Measurements from ENCODE around the gene TSPAN5. TPM values are rescaled to one million over a fixed set of nuclear protein-coding genes. Genes with fewer than 3 reads are reported as not detected.

Gene TSPAN5
- polyA plus RNA-seq, 3 donors, result 24.8 to 26.3 (median 25.7) TPM

DNA sequence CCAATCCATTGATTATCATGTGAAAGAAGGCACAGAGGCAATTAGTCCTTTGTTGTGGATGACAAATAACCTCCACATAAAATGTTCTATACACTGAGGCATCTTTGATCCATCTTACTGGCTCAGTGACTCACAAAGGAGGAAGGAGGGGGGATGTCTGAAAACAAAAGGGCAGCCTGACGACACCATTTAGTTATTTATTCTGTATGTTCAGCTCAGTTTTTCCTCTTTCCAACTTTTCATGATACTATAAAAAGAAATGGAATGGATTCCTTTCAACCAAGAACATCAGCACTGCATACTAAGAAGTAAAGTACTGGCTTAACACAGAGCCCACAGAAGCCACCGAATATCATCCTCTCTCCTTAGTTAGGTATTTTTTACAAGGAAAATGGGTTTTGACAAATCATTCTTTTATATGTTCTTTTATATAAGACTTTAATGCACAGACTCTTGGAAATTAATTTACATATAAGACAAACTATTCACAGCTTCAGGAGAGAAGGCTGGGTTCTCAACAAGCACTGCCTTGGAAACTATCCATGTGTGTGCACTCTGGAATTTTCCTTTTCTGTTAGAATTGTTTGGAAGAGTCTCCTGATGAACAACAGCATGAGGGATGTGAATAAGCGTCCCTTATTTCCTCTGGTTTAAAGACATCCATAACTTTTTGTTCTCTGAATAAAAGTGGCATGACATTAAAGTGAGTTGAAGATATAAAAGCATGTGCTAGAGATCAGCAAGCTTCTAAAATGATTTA is 135.6 kb downstream of the TSPAN5 start:
- DNase-seq (ENCODE audit: low read depth in 3 of 3, low spot score in 2 of 3), result no peak

DNA sequence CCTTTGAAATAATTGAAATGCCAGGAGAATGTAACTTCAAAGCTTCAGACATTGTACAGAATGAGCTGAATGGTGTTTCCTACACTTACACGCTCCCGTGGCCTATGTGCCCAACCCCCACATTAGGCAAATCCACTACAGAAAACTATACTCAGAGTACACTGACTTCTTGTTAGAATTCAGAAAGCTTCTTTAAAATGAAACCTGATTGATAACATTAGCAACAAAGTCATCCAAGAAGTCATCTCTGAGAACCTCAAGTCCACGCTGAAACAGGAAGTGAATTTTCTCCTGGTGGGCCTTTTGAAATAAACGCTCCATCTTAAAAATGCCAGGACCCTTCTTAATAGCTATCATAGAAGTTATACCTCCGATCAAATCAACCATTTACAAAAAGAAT is 136.3 kb downstream of the TSPAN5 start:
- no peak for DNase-seq (ENCODE audit: low read depth in 3 of 3, low spot score in 2 of 3)

DNA sequence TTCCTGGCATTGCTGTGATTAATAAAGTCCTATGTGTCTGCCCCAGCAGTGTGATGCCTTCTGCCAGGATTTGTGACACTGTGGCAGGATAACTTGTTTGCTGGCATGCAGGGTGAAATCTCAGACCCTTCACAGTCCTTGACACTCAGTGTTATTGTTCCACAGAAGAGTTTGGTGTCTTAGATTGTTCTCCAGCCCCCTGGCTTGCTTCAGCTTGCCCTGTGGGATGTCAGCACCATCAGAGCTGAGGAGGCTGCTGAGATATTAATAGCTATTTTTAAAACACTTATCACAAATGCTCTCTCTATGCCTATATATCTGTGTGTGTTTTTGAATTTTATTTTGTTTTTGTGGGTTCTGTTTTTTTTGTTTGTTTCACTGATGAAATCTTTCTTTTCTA is 136.9 kb downstream of the TSPAN5 start:
- DNase-seq (ENCODE audit: low read depth in 3 of 3, low spot score in 2 of 3), result no peak

DNA sequence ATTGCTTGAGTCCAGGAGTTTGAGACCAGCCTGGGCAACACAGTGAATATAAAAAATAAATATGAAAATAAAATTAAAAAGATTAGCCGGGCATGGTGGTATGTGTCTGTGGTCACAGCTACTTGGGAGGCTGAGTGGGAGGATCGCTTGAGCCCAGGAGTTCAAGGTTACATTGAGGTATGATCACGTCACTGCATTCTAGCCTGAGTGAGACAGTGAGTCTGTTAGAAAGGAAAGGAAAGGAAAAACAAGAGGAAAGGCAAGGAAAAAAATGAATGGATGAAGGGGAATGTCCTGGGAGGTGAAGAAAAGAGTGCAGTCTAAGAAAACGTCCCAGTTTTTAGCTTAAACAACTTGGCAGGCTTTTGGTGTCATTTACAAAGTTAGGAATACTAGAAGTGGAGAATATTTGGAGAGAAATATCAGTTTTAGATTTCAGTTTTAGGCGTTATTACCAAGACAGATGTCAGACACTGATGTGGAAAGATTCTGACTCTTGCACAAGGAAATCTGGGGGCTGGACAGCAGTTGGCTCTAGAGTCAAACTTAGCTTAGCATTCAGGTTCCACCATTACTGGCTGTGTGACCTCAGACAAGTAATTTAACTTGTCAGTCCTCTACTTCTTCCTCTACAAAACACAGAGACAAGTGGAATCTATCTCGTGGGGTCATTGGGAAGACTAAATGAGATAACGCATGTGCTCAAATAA is 139.0 kb downstream of the TSPAN5 start:
- DNase-seq (ENCODE audit: low read depth in 3 of 3, low spot score in 2 of 3), result no peak

DNA sequence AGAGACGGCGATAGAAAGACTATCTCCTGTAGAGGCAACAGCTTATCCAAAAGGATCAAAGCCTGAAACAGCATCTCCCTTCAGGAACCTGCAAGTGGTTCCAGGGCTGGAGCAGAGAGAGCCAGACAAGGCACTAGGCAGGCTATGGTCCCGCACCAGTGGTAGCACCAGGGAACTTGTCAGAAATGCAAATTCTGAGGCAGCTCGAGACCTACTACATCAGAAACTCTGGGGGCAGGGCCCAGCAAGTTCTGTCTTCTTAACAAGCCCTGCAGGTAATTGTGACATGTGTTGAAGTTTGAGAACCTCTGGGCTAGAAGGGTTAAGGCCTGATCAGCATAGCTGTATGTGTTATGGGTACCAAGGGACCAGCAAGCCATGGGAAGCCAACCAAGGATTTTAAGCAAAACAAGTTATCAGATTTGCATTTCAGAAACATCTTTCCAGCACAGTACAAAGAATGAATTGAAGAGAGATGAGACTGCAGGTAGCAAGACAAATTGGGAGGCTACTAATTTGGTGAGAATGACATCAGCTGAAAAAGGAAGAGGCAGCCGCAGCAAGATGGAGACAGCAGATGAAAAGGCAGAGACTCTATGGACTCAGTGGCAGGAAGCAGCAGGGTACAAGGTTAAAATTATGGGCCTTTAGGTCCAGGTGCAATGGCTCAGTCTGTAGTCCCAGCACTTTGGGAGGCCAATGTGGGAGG is 139.7 kb downstream of the TSPAN5 start:
- DNase-seq (ENCODE audit: low read depth in 3 of 3, low spot score in 2 of 3), result no peak

DNA sequence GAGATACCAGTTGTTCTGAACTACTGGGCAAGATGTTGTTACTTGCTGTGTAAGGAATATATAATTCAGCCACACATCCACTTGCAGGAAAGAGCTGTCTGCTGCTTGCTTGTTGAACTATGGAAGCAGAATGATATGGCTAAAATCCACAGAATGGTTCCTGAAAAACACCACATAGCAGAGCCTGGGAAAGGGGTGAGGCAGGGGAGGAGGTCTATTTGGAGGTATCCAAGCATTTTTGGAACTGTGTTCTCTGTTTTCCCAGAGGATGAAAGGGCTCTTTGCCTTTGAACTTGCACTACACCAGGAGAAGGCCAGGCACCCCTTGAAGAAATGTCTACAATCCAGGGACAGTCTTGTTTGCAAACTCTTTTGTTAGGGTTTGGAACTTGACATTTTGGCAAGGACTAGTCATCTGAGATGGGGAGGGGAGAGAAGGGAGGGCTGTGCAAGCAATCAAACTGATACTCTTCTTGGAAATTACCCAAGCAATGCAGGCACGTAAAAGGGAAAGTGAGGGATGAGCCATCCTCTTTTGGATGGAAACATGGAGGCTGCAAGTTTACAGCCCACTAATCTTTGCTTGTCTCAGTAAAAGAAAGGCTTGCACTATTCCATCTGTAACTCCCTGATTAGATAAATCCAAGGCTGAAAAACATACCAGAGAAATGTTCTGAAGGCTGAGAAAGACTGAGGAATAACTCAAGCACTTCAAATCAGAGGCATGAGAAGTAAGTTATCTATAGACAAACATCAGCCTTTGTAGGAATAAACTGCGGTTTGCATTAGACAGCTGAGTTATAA is 141.0 kb downstream of the TSPAN5 start:
- no peak for DNase-seq (ENCODE audit: low read depth in 3 of 3, low spot score in 2 of 3)

DNA sequence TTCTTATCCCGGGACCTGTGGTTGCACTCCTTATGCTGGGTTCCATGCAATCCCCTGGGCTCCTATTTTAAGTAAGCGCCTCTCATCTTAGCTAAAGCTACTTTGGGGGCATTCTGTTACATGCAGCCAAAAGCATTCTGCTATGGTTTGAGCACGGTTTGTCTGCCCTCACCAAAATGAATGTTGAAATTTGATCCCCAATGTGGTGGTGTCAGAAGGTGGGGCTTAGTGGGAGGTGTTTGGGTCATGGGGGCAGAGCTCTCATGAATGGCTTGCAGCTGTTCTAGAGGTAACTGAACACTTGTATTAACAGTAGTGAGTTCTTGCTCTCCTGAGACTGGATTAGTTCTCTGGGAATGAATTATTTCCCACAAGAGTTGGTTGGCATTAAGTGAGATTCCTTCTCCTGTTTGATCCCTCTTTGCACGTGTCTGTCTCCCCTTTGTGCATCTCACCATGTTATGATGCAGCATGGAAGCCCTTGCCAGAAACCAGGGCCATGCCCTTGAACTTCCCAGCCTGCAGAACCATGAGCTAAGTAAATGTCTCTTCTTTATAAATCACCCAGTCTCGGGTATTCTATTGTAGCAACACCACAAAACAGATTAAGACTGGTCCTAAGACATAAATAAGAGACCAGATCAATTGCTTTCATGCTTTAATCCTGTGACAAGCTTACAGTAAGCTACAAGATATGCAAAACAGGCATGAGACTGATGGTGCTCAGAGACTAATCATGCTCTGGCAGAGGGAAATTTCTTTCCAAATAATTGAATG is 141.8 kb downstream of the TSPAN5 start:
- DNase-seq (ENCODE audit: low read depth in 3 of 3, low spot score in 2 of 3), result no peak

DNA sequence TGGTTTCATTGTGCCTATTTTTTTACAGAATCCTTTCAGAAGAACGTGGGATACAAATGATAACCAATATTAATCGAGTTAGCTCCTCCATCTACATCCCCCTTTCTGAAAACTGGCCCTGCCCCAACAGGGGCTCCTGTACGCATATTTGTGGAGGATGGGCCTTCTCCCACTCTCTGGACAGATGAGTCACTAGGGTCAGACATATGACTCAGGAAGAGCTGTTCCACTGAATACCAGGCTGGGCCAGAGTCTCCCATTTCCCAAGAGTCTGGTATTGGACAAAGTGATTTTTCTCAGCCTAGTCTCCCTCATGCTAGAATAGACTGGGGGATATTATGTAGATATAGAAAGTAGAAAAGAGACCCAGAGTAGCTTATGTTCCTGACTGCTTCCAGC is 142.4 kb downstream of the TSPAN5 start:
- no peak for DNase-seq (ENCODE audit: low read depth in 3 of 3, low spot score in 2 of 3)

DNA sequence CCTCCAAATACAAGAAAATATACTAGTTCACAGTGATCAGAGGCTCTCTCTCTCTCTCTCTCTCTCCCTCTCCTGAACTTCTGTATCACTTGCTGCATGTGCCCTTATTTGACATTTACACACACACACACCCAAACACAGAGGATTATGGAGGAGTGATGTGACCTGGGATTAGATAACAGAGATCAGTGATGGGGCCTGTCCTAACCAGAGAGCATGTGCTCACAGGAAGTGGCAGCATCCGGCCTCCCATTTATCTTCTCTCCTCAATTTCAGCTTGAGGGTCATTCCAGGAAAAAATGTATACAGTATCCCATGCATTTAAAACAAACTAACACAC is 143.0 kb downstream of the TSPAN5 start:
- no peak for DNase-seq (ENCODE audit: low read depth in 3 of 3, low spot score in 2 of 3)

DNA sequence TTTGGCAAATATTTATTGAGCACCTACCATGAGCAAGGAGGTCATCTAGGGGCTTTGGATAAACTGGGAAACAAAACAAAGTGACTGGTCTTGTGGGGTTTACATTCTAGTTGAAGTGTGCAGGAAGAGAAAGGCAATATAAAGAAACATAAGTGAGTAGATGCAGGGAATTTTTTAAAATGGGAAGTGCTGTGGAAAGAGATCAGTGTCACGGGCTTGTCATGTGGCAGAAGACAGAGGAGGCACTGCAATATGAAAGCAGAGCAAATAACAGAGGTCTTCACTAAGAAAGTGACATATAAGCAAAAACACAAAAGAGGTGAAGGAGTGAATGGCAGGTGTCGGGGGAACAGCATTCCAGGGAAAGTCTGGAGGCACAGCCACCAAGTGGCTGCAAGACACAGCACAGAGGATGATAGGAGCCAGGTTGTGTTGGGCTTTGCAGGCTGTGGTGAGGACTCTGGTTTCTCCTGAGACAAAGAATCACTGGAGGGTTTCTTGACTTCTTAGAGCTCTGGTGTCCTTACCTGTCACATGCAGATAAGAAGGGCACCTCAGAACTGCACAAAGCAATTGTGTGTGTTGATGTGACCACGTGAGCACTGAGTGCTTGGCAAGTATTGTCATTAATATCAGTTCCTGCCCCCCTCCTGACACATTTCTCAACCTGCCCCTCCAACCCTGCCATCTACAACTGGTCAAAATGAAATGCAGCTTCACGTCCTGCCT is 143.5 kb downstream of the TSPAN5 start:
- no peak for DNase-seq (ENCODE audit: low read depth in 3 of 3, low spot score in 2 of 3)

DNA sequence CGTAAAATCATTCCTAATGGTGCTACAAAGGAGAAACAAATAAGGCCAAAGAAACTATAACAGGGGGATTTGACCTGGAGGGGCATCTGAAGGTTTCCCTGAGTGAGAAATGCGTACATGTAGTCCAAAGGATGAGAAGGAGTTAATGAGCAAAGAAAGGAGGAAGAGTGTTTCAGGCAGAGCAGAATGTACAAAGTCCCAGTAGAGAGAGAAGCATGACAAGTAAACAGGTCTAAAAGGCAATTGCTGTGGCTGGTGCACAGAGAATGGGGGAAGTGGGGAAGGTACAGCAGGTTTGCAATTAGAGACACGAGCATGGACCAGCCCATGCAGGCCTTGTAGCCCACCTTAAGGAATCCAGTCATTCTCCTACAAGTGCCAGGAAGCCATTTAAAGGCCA is 145.5 kb downstream of the TSPAN5 start:
- DNase-seq (ENCODE audit: low read depth in 3 of 3, low spot score in 2 of 3), result no peak

DNA sequence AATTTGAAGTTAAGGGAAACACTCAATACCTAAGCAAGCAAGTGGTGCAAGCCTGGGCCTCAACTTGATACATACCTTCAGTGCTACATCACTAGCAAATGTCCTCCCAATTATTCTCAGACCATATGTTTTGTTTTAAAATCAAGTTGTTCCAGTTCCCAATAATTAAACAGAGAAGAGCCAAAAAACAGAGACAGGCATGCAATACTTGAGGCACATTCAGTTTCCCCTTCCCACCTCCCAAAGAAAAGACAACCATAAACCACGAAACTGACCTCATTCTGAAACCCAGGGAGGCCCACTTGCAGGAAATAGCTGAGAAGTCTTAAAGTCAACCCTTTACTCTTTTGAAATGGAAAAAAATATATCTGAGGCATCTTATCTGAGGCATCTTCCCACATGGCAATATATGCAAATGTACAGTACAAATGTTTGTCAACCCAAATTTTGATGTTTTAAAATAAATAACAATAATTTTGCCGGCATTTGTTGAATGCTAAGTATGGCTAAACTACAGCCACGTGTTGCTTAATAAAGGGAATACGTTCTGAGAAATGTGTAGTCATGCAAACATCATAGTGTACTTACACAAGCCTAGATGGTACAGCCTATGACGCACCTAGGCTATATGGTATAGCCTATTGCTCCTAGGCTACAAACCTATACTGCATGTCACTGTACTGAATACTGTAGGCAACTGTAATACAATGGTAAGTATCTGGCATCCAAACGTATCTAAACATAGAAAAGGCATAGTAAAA is 147.5 kb downstream of the TSPAN5 start:
- no peak for DNase-seq (ENCODE audit: low read depth in 3 of 3, low spot score in 2 of 3)

DNA sequence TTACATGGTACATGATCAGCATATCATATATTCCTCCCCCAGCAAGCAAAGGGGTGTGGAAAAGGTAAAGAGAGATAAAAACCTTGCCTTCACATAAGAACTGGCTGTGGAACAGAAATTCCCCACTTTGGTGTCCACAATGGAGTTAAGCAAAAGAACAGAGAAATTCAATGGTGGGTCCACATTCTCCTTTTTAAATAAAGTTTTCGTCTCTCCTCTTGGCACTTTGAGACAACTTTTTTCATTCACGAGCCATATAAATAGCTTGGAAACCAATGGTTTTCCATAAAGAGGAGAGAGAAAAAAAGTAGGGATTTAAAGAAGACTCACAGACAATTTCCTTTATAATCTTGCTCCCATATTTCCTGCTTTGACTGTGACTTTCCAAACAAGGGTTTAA is 148.1 kb downstream of the TSPAN5 start:
- no peak for DNase-seq (ENCODE audit: low read depth in 3 of 3, low spot score in 2 of 3)

DNA sequence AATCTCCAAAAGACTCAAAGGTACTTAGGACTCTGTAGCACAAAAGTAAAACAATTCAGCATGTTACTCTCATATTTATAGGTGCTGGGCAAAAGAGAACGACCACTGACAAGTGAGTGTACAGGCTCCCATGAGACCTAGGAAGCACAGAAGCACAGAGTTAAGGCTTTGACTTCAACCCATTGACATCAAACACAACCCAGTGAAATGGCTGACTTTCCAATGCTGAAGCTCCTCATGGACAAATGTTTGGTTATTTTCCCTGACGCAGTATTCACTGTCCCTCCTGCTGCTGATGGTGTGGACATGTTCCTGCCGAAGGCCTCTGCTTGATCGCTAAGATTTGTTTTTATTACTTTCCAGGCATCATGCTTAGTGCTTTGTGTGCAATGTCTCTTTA is 148.7 kb downstream of the TSPAN5 start:
- no peak for DNase-seq (ENCODE audit: low read depth in 3 of 3, low spot score in 2 of 3)

DNA sequence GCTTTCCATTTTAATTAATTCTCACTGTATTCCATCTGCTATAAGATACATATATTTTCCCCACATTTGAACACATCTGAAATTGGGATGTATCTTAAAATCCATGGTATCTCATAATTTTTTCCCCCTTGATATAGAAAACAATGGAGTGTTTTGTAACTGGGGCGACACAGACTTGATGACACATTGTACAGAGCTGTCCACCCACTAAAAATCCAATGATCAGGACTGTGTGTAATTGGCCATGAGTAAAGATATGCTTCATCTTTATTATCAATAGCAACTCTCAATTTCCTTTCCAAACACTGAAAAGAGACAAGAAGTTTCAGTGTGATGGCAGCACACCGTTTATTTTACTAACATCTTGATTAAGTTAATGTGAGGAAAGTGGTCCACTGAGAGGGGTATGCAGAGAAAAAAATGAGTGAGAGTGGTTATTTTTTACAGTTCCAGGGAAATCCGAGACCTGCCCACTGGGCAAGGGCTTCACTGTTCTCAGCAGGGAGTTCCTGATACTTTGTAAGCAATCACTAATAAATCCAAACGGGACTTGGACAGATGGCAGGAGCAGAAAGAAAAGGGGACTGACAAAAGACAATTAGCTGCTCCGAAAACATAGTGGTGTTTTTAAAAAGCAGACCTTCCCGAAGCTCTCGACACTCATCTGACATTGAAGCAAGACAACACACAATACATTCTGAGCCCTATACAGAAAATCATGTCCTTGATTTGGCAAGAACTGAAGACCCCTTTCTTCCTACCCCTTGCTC is 149.4 kb downstream of the TSPAN5 start:
- DNase-seq (ENCODE audit: low read depth in 3 of 3, low spot score in 2 of 3), result no peak

DNA sequence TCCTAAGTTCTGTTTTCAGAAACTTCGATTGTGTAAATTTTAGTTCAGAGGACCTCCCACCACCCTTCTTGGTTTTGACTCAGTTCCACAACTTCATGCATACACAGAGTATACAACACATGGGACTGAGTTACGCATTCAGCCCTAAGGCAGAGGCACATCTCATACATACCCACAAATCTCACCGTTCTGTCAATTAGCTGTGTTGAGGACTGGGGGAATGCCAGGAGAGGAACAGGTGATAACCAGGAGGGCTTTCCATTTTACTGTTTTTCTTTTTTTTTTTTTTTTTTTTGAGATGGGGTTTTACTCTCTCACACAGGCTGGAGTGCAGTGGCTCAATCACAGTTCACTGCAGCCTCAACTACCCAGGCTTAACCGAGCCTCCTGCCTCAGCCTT is 150.2 kb downstream of the TSPAN5 start:
- no peak for DNase-seq (ENCODE audit: low read depth in 3 of 3, low spot score in 2 of 3)

DNA sequence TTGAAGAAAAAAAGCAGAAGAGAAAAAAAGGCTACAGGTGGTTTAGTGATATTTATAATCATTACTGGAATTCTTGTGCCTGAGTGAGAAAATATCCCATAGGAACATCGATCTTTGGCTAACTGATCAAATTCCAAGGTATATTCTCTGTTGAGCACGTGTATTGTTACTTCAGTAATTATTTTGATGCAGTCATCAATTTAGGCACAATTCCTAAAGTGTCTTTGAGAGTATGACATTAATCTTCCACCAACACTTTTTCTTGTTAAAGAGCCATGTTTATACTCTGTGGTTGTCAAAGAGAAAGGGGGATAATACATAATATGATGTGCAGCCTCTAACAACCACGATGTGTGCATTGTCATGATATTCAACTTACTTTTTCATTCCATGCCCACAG is 151.1 kb downstream of the TSPAN5 start:
- no peak for DNase-seq (ENCODE audit: low read depth in 3 of 3, low spot score in 2 of 3)

DNA sequence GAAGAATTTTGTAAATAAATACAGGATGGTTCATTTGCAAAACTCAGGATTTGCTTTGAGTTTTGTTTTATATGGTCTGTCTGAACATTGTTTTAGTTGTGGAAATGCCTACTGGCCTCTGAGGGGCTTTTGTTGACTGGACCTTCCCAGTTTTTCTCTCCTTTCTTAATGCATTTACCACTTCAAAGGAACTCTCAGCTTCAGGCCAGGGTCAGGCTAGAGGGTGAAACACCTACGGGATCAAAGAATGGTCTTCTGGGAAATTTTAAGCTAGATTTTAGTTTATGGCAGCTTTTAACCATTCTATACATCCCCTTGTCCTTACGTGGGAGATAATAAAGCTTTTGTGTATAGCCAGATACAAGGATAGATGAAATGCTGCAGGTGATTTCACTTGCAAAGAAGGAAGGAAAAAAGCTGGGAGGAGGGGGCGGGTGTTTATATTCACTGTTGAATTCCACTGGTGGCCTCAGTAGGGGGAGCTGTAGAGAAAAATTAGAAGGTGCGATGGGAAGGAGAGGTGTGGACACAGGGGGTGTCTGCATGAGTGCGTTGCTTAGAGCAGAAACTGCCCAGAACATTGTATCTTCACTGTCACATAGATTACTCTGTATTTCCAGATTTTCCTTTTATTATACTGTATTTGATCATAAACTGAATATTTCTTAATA is 151.8 kb downstream of the TSPAN5 start:
- DNase-seq (ENCODE audit: low read depth in 3 of 3, low spot score in 2 of 3), result no peak

Data from right renal cortex interstitium (tissue), 3 donors.